GM21619 (cell line): ENCODE data around the gene MRI1.

Experiments used
- ATAC-seq: cut with Tn5 transposase; IDR thresholded peaks from one replicate; pipeline ENCODE4 v1.9.1; 2021; ENCODE audit not compliant: unreplicated experiment

The MRI1 gene

DNA sequence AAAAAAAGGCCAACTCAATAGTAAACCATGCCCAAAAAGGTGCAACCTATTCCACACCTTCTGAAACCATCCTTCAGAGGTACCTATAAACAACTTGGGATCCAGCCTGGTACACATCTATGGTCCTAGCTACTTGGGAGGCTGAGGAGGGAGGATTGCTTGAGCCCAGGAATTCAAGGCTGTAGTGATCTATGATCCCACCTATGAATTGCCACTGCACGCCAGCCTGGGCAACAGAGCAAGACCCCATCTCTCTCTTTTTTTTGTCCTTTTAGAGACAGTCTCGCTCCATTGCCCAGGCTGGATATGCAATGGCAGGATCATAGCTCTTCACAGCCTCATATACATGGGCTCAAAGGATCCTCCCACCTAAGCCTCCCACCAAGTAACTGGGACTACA lies 57.0 kb downstream of the MRI1 start:
- ATAC-seq = no peak

DNA sequence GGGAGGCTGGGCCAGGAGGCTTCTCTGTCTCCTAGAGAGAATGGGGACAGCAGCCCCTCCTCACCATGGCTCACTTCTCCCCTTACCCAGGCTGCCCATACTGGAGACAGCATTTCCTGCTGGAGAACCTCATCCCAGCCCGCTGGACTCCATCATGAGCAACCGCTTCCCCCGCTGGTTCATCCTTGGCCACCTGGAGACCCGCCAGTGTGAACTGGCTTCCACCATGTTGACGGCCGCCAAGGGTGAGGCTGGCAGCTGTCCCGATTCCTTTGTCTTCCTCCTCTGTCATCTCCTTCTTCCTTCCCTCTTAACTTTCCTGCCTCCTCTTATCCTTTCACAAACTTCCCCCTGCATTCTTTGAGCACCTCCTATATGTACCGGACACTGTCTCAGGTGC lies 58.9 kb downstream of the MRI1 start:
- no peak for ATAC-seq
